Measurements from ENCODE around the gene THAP5. TPM values are rescaled to one million over a fixed set of nuclear protein-coding genes. Genes with fewer than 3 reads are reported as not detected.
A peak's percentile ranks its signal among the peaks of the same experiment; 100 is the strongest.

The THAP5 gene
- polyA plus RNA-seq, 1 of the 3 experiments (the other 2 are of a cell fraction) = 4.2 TPM

- TF ChIP-seq FOXM1 (IDR thresholded peaks at IDR 0.05; ENCODE audit: low read depth) (no peak), MXI1 (IDR thresholded peaks at IDR 0.05; ENCODE audit: low read depth, low read length) (peak; percentile 86), IRF3 (IDR thresholded peaks at IDR 0.05; ENCODE audit: low read depth, low read length) (peak; percentile 24; the same call in 1 of the 2 replicates), MEF2A (IDR thresholded peaks at IDR 0.05; ENCODE audit: borderline replicate concordance, low read depth) (no peak), TEAD4 (IDR thresholded peaks at IDR 0.05; ENCODE audit: borderline replicate concordance, insufficient read depth) (no peak), USF2 (IDR thresholded peaks at IDR 0.05; ENCODE audit: borderline replicate concordance, low read depth, low read length) (no peak), ZBTB33 (IDR thresholded peaks at IDR 0.05; ENCODE audit: borderline replicate concordance, low read depth) (no peak), RCOR1 (IDR thresholded peaks at IDR 0.05; ENCODE audit: low read length) (peak; percentile 11; the same call in 1 of the 2 replicates), POLR2AphosphoS5 (IDR thresholded peaks at IDR 0.05; ENCODE audit: low read depth, low read length) (peak; percentile 74), RFX5 (IDR thresholded peaks at IDR 0.05; ENCODE audit: low read length) (peak; percentile 66), NRF1 (IDR thresholded peaks at IDR 0.05; ENCODE audit: low read depth, low read length) (peak; percentile 83), EP300 (IDR thresholded peaks at IDR 0.05; ENCODE audit: borderline replicate concordance in 1 of 2, low read depth in 1 of 2, low read length in 1 of 2) (peak in 1 of 2 experiments; percentile 31; a peak in 1 of 4 replicates), YY1 (IDR thresholded peaks at IDR 0.05; ENCODE audit: low read depth) (no peak), FOSL2 (IDR thresholded peaks at IDR 0.05; ENCODE audit: borderline replicate concordance, low read depth) (no peak), MAX (IDR thresholded peaks at IDR 0.05; ENCODE audit: low read depth) (peak; percentile 85), NFIC (IDR thresholded peaks at IDR 0.05; ENCODE audit: borderline replicate concordance) (no peak), CHD2 (IDR thresholded peaks at IDR 0.05; ENCODE audit: low read length, partially characterized antibody) (no peak)
Observed at GRCh38 chr7:108525985-108526767, 43.3 kb downstream of the THAP5 start, which contains the start of gene PNPLA8 (continued).
